K562 (cell line): Measurements from ENCODE around the gene HELZ. TPM values are rescaled to one million over a fixed set of nuclear protein-coding genes. Genes with fewer than 3 reads are reported as not detected.

ENCODE experiments used
- ATAC-seq: fragments of 200-7000 bp; cut with Tn5 transposase; 3 replicates; pipeline ENCODE4 v1.9.1; 2020; ENCODE audit warnings: moderate library complexity
- BruUV-seq: library from RNA; stranded (reverse); fragments of 400-500 nt; replicated peaks from 2 replicates; lab custom pipeline; 2021; lab: Mats Ljungman, UMichigan
- CTCF ChIA-PET: fragments of 300-600 bp; formaldehyde crosslinking; extraction: SDS; loops from one replicate; lab custom pipeline; 2021; ENCODE audit warnings: low intra/inter-chr PET ratio; lab: Yijun Ruan, JAX
- POLR2A ChIA-PET: fragments of 300-600, 350-650 bp; sonication (Branson Sonifier 250); formaldehyde crosslinking; extraction: SDS; loops from one replicate; lab custom pipeline; 2021; ENCODE audit warnings: antibody characterized with exemption, inconsistent platforms; lab: Yijun Ruan, JAX
- DNase-seq, 4 experiments: peaks; one replicate each; pipeline versions ENCODE4 v3.0.0 to v3.0.0-alpha.2; 2011 to 2018; ENCODE audit warnings: low spot score in 3 of 4, mixed read lengths in 3 of 4; ENCODE audit errors: extremely low read depth in 1 of 4
- FAIRE-seq: peaks from 2 replicates; lab custom pipeline; 2011; peaks lifted over from hg19 to GRCh38; lab: Jason Lieb, UNC
- H2AFZ ChIP-seq: 2 replicates; pipeline ENCODE4 v1.6.0; 2011; ENCODE audit warnings: low read depth, low read length, control low read depth, inconsistent platforms
- H3K27ac ChIP-seq: fragments of 200-600 bp; 3 replicates; pipeline ENCODE4 v1.8.0; 2011; ENCODE audit warnings: low read depth, mild to moderate bottlenecking, control low read depth, inconsistent platforms, low read length, moderate library complexity, mixed read lengths; ENCODE audit errors: extremely low read depth
- H3K27me3 ChIP-seq, 2 experiments: fragments of 300-600 bp in 1 of 2; 2 replicates in 1 of 2; 3 replicates in 1 of 2; pipeline versions ENCODE4 v1.6.0 to v1.8.0; 2011; ENCODE audit warnings: inconsistent platforms in 2 of 2, low read length in 2 of 2, mild to moderate bottlenecking in 1 of 2, mixed read lengths in 1 of 2, moderate library complexity in 1 of 2; ENCODE audit not compliant: control insufficient read depth in 2 of 2, insufficient read depth in 2 of 2
- H3K36me3 ChIP-seq: fragments of 300-600 bp; 3 replicates; pipeline ENCODE4 v1.8.0; 2011; ENCODE audit warnings: mild to moderate bottlenecking, low read length, inconsistent platforms; ENCODE audit not compliant: control insufficient read depth, insufficient read depth
- H3K4me1 ChIP-seq, 2 experiments: fragments of 200-600 bp in 1 of 2; replicated peaks in 1 of 2; 2 replicates in 1 of 2; 3 replicates in 1 of 2; pipeline versions ENCODE4 v1.5.1 to v1.8.0; 2011; ENCODE audit warnings: inconsistent platforms in 2 of 2, low read length in 2 of 2, mild to moderate bottlenecking in 1 of 2, mixed read lengths in 1 of 2, moderate library complexity in 1 of 2; ENCODE audit not compliant: control insufficient read depth in 2 of 2, insufficient read depth in 2 of 2
- H3K4me2 ChIP-seq: 2 replicates; pipeline ENCODE4 v1.6.1; 2011; ENCODE audit warnings: low read length, control low read depth, inconsistent platforms, mixed read lengths; ENCODE audit not compliant: insufficient read depth
- H3K4me3 ChIP-seq: fragments of 200-600 bp; sonication (generic), shearing (Covaris generic); 2 replicates; pipeline ENCODE4 v1.5.1; 2016; ENCODE audit warnings: control low read depth, inconsistent platforms
- H3K79me2 ChIP-seq: fragments of 200-600 bp; 3 replicates; pipeline ENCODE4 v1.8.0; 2011; ENCODE audit warnings: low read length, inconsistent platforms; ENCODE audit not compliant: control insufficient read depth, insufficient read depth
- H3K9ac ChIP-seq, 2 experiments: 2 replicates each; pipeline versions ENCODE4 v1.6.0 to v1.6.1; 2011; ENCODE audit warnings: low read depth in 2 of 2, low read length in 2 of 2, control low read depth in 1 of 2, inconsistent platforms in 1 of 2, mild to moderate bottlenecking in 1 of 2, mixed read lengths in 1 of 2; ENCODE audit not compliant: insufficient read depth in 1 of 2
- H3K9me1 ChIP-seq: one replicate; pipeline ENCODE4 v1.6.0; 2011; ENCODE audit warnings: inconsistent platforms, mild to moderate bottlenecking, low read length, moderate library complexity; ENCODE audit not compliant: control insufficient read depth, insufficient read depth
- H3K9me3 ChIP-seq: replicated peaks from 2 replicates; pipeline ENCODE4 v1.5.1; 2011; ENCODE audit warnings: low read depth, low read length, inconsistent platforms; ENCODE audit not compliant: control insufficient read depth, insufficient read depth
- H4K20me1 ChIP-seq: replicated peaks from 2 replicates; pipeline ENCODE4 v1.6.1; 2011; ENCODE audit warnings: low read length, inconsistent platforms, mixed read lengths; ENCODE audit not compliant: control insufficient read depth, insufficient read depth
- CC2D1A ChIP-seq: fragments of 450-650 bp; IDR thresholded peaks from 2 replicates; pipeline ENCODE4 v1.6.1; 2017; ENCODE audit warnings: mild to moderate bottlenecking
- ERF ChIP-seq: fragments of 450-650 bp; formaldehyde crosslinking; IDR thresholded peaks from 2 replicates; pipeline ENCODE4 v1.4.0; 2020; ENCODE audit warnings: mild to moderate bottlenecking, mixed read lengths
- FOXM1 ChIP-seq, 2 experiments: fragments of 450-650 bp in 1 of 2; sonication (generic) in 1 of 2; formaldehyde crosslinking in 1 of 2; IDR thresholded peaks; 2 replicates each; pipeline versions ENCODE4 v1.6.1 to v1.9.0; 2017 to 2022; ENCODE audit warnings: low read depth in 2 of 2, mild to moderate bottlenecking in 2 of 2, missing genetic modification reagents in 1 of 2, moderate library complexity in 1 of 2
- HIVEP1 ChIP-seq: fragments of 250-450 bp; sonication (Bioruptor Pico); IDR thresholded peaks from 2 replicates; pipeline ENCODE4 v1.4.0; 2020; ENCODE audit warnings: mild to moderate bottlenecking
- KAT8 ChIP-seq: fragments of 450-650 bp; IDR thresholded peaks from 2 replicates; pipeline ENCODE4 v1.6.1; 2016; ENCODE audit warnings: low read depth, mild to moderate bottlenecking
- MYBL2 ChIP-seq, 2 experiments: fragments of 450-650 bp in 1 of 2; sonication (generic) in 1 of 2; formaldehyde crosslinking in 1 of 2; IDR thresholded peaks; 2 replicates each; pipeline versions ENCODE4 v1.6.1 to v1.8.1; 2017 to 2022; ENCODE audit warnings: borderline replicate concordance in 1 of 2, inconsistent platforms in 1 of 2, low read depth in 1 of 2, mild to moderate bottlenecking in 1 of 2, missing genetic modification reagents in 1 of 2, moderate library complexity in 1 of 2
- NFE2L1 ChIP-seq: fragments of 450-650 bp; IDR thresholded peaks from 2 replicates; pipeline ENCODE4 v1.6.1; 2016; ENCODE audit warnings: missing genetic modification characterization, low read depth, mild to moderate bottlenecking, missing compliant biosample characterization, moderate library complexity, borderline replicate concordance
- NR4A1 ChIP-seq, 2 experiments: fragments of 250-450 bp in 1 of 2; fragments of 450-650 bp in 1 of 2; sonication (Bioruptor Pico) in 1 of 2; IDR thresholded peaks; 2 replicates each; pipeline versions ENCODE4 v1.4.0 to v1.6.1; 2016 to 2020; ENCODE audit warnings: mild to moderate bottlenecking in 2 of 2, missing compliant biosample characterization in 1 of 2, missing genetic modification characterization in 1 of 2, moderate library complexity in 1 of 2
- RAD51 ChIP-seq: fragments of 450-650 bp; IDR thresholded peaks from 2 replicates; pipeline ENCODE4 v1.7.1; 2016; ENCODE audit warnings: low read depth, mild to moderate bottlenecking, borderline replicate concordance
- RFX7 ChIP-seq: fragments of 250-450 bp; sonication (Bioruptor Pico); IDR thresholded peaks from 2 replicates; pipeline ENCODE4 v1.5.1; 2021; ENCODE audit warnings: mild to moderate bottlenecking
- RNF2 ChIP-seq: sonication (generic); IDR thresholded peaks from 2 replicates; pipeline ENCODE4 v1.6.1; 2016
- TCF3 ChIP-seq: sonication (generic); formaldehyde crosslinking; IDR thresholded peaks from 2 replicates; pipeline ENCODE4 v1.4.0; 2020; ENCODE audit warnings: mild to moderate bottlenecking, missing genetic modification reagents
- ZNF354B ChIP-seq: fragments of 250-450 bp; sonication (Bioruptor Pico); IDR thresholded peaks from 2 replicates; pipeline ENCODE4 v1.4.0; 2020
- ZNF436 ChIP-seq: fragments of 250-450, 450-650 bp; sonication (Bioruptor Pico); formaldehyde crosslinking; IDR thresholded peaks from 2 replicates; pipeline ENCODE4 v1.7.0; 2020; ENCODE audit warnings: mild to moderate bottlenecking
- ZNF507 ChIP-seq: conservative IDR thresholded peaks from 2 replicates; pipeline ENCODE4 v1.6.1; 2017; ENCODE audit warnings: missing genetic modification characterization, missing compliant biosample characterization
- ZNF592 ChIP-seq: fragments of 450-650 bp; IDR thresholded peaks from 2 replicates; pipeline ENCODE4 v1.6.1; 2017; ENCODE audit warnings: antibody characterized with exemption, mild to moderate bottlenecking
- WGBS: fragments of 100-300 bp; shearing (Covaris generic); methylation state at CpG from one replicate; pipeline ENCODE4 v1.1.6; 2016; ENCODE audit warnings: low coverage, mixed read lengths; ENCODE audit not compliant: insufficient coverage; ENCODE audit errors: missing lambda C conversion rate; 5-methylcytosine and 5-hydroxymethylcytosine counted together
- in situ Hi-C: fragments of 300-500 bp; cut with MboI; formaldehyde crosslinking; loops from 4 replicates; pipeline ENCODE4 v1.15.0; 2018; ENCODE audit warnings: inconsistent platforms, mixed read lengths
- intact Hi-C: fragments of 100-400 bp; cut with micrococcal nuclease; formaldehyde crosslinking; loops from 2 replicates; pipeline ENCODE4 v1.14.2; 2022
- polyA plus RNA-seq, 8 experiments: library from polyadenylated mRNA; depleted of rRNA in 4 of 8; stranded (reverse) in 5 of 8; unstranded in 3 of 8; fragments of >200 nt; fragmentation: Nextera tagmentation in 2 of 8; fragmentation: Illumina TruSeq in 1 of 8; extraction: Ambion mirVana in 2 of 8; extraction: Trizol in 1 of 8; gene quantifications; 2 replicates each; pipeline versions ENCODE4 v1.2.1 to v1.2.3, GENCODE V29; 2011 to 2014; ENCODE audit warnings: inconsistent platforms in 1 of 8, missing spikeins in 1 of 8
- total RNA-seq, 7 experiments: library from RNA; depleted of rRNA in 6 of 7; stranded (reverse); fragments of >200 nt in 6 of 7; fragmentation: Illumina TruSeq in 2 of 7; extraction: Trizol in 2 of 7; gene quantifications; 2 replicates each; pipeline versions ENCODE4 v1.2.1 to v1.2.3, GENCODE V29; 2011 to 2021; ENCODE audit warnings: low replicate concordance in 1 of 7
- TF ChIP-seq, protein P1 (sequence below): fragments of 450-650 bp; IDR thresholded peaks from 2 replicates; pipeline ENCODE4 v1.6.1; 2016; ENCODE audit warnings: mild to moderate bottlenecking

Gene HELZ
- total and polyA plus RNA-seq, 9 of the 15 experiments (the other 6 are each of a cell fraction or from before 2014, with no cell fraction given) = 5.2 to 39.8 (median 17.3) TPM

DNA sequence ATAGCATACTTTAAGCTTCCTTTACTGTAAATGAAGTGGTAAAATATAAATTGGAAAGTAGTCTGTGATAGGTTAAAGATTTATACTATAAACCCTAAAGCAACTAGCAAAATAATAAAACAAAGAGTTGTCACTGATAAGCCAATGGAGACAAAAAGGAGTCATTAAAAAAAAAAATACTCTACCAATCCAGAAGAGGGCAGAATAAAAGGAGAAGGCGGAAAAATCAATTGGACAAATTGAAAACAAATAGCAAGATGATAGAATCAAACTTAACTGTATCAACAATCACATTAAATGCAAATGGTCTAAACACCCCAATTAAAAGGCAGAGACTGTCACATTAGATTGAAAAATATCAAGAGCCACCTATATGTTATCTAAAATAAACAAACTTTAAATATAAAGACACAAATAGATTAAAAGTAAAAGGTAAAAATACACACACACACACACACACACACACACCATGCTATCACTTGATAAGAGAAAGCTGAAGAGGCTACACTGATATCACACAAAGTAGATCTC lies 128.9 kb downstream of the HELZ start:
- no peaks in the 10 kb centered on the region for H3K27me3 ChIP-seq
- ChIA-PET CTCF (no interaction called here), POLR2A (no interaction called here)
- no peaks in the 10 kb centered on the region for H3K9me1 ChIP-seq
- H3K9me3 ChIP-seq = no peaks in the 10 kb centered on the region
- H3K4me2 ChIP-seq = no peak overlapping the region
- H2AFZ ChIP-seq = no peak overlapping the region
- H3K36me3 ChIP-seq = peaks cover 63% of the 10 kb centered on the region
- no peak overlapping the region for H3K27ac ChIP-seq
- in situ Hi-C loops (no loop called here), intact Hi-C loops (no loop called here)
- peaks cover 0 to 9% of the 10 kb centered on the region in 2 experiments; a peak in 3 of 5 replicates for H3K4me1 ChIP-seq
- 100% methylated on average over 1 of the region's 1 CpG for WGBS
- H3K79me2 ChIP-seq = no peaks in the 10 kb centered on the region
- no peak overlapping the region for H3K9ac ChIP-seq
- ATAC-seq = no peak
- DNase-seq = no peak
- no peak overlapping the region for H3K4me3 ChIP-seq
- FAIRE-seq = no peak
- H4K20me1 ChIP-seq = no peaks in the 10 kb centered on the region
- BruUV-seq = no TSS peak
- no peak for TF ChIP-seq TCF3 (CRISPR knock-in tag)
- TF ChIP-seq NR4A1 (CRISPR knock-in tag; IDR thresholded peaks at IDR 0.05) = no peak
- TF ChIP-seq NR4A1 (tag; IDR thresholded peaks at IDR 0.05) = no peak
- no peak for TF ChIP-seq ZNF436
- TF ChIP-seq NFE2L1 = no peak
- no peak for TF ChIP-seq HIVEP1 (CRISPR knock-in tag)
- TF ChIP-seq ZNF354B (CRISPR knock-in tag) = peak; percentile 89
- TF ChIP-seq ZNF592 = no peak
- peak; percentile 36; the same call in 1 of the 2 replicates for TF ChIP-seq CC2D1A
- no peak for TF ChIP-seq KAT8
- no peak for TF ChIP-seq RAD51
- TF ChIP-seq, protein P1, sequence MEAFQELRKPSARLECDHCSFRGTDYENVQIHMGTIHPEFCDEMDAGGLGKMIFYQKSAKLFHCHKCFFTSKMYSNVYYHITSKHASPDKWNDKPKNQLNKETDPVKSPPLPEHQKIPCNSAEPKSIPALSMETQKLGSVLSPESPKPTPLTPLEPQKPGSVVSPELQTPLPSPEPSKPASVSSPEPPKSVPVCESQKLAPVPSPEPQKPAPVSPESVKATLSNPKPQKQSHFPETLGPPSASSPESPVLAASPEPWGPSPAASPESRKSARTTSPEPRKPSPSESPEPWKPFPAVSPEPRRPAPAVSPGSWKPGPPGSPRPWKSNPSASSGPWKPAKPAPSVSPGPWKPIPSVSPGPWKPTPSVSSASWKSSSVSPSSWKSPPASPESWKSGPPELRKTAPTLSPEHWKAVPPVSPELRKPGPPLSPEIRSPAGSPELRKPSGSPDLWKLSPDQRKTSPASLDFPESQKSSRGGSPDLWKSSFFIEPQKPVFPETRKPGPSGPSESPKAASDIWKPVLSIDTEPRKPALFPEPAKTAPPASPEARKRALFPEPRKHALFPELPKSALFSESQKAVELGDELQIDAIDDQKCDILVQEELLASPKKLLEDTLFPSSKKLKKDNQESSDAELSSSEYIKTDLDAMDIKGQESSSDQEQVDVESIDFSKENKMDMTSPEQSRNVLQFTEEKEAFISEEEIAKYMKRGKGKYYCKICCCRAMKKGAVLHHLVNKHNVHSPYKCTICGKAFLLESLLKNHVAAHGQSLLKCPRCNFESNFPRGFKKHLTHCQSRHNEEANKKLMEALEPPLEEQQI = 0 out of 2 replicates have a peak, but pooled peaks have one; percentile 66
- TF ChIP-seq ZNF507 = peak; percentile 98
- no peak for TF ChIP-seq RFX7
- no peak for TF ChIP-seq ERF
- TF ChIP-seq MYBL2 (IDR thresholded peaks at IDR 0.05; ENCODE audit: low read depth) = 0 out of 2 replicates have a peak, but pooled peaks have one; percentile 9
- no peak for TF ChIP-seq MYBL2 (CRISPR knock-in tag; IDR thresholded peaks at IDR 0.05; ENCODE audit: borderline replicate concordance)
- TF ChIP-seq RNF2 = no peak
- TF ChIP-seq FOXM1 (IDR thresholded peaks at IDR 0.05; ENCODE audit: low read depth) = 0 out of 2 replicates have a peak, but pooled peaks have one; percentile 23
- TF ChIP-seq FOXM1 (CRISPR knock-in tag; IDR thresholded peaks at IDR 0.05; ENCODE audit: low read depth) = no peak
